PFSK-1 (cell line): ENCODE results near the gene PCBP3.

Source experiments
- FOXP2 ChIP-seq: optimal IDR thresholded peaks from 2 replicates; pipeline ENCODE3; 2011; ENCODE audit warnings: borderline replicate concordance, control low read depth, inconsistent platforms; ENCODE audit not compliant: insufficient read depth; ENCODE audit errors: extremely low read length, extremely low read depth
- POLR2AphosphoS5 ChIP-seq: IDR thresholded peaks from 2 replicates; pipeline ENCODE4 v1.6.1; 2012; ENCODE audit warnings: low read depth, mild to moderate bottlenecking, control low read depth, low read length, moderate library complexity
- SIN3A ChIP-seq: IDR thresholded peaks from 2 replicates; pipeline ENCODE4 v1.6.1; 2012; ENCODE audit warnings: mild to moderate bottlenecking, low read length, moderate library complexity, borderline replicate concordance; ENCODE audit not compliant: insufficient read depth
- TAF1 ChIP-seq: IDR thresholded peaks from 2 replicates; pipeline ENCODE4 v1.6.1; 2012; ENCODE audit warnings: low read length, control low read depth, borderline replicate concordance; ENCODE audit not compliant: insufficient read depth
- TF ChIP-seq, protein P1 (sequence below), 2 experiments: IDR thresholded peaks; 2 replicates each; pipeline versions ENCODE4 v1.6.1 to v1.8.0; 2011 to 2012; ENCODE audit warnings: low read depth in 2 of 2, low read length in 2 of 2, control low read depth in 1 of 2, inconsistent platforms in 1 of 2, mild to moderate bottlenecking in 1 of 2, moderate library complexity in 1 of 2; ENCODE audit not compliant: insufficient read depth in 1 of 2

Gene PCBP3

DNA sequence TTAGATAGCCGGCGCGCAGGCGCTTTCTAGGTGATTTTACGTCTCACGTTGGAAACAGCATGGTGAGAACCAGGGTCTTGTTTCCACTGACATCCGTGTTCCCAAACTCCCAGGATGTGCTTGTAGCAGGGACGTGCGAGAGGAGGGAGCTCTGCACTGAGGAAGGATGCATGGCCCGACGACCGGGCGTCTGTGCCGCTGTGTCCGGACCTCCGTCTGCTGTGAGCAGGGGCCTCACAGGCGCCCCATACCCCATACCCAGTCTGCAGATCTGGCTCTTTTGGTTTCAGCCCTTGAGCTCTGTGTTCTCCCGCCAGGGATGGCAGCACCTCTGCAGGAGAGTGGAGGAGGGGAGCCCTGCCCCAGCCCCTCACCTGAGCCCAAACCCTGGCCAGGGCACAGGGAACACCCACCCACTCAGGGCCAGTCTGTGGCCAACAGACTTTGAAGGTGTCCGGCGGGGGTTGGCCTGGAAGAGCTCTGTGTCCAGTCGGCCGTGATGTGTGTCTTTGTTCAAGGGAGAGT is 270.9 kb downstream of the PCBP3 start:
- TF ChIP-seq SIN3A, result no peak
- TF ChIP-seq TAF1, result no peak
- no peak for TF ChIP-seq FOXP2
- TF ChIP-seq, protein P1, sequence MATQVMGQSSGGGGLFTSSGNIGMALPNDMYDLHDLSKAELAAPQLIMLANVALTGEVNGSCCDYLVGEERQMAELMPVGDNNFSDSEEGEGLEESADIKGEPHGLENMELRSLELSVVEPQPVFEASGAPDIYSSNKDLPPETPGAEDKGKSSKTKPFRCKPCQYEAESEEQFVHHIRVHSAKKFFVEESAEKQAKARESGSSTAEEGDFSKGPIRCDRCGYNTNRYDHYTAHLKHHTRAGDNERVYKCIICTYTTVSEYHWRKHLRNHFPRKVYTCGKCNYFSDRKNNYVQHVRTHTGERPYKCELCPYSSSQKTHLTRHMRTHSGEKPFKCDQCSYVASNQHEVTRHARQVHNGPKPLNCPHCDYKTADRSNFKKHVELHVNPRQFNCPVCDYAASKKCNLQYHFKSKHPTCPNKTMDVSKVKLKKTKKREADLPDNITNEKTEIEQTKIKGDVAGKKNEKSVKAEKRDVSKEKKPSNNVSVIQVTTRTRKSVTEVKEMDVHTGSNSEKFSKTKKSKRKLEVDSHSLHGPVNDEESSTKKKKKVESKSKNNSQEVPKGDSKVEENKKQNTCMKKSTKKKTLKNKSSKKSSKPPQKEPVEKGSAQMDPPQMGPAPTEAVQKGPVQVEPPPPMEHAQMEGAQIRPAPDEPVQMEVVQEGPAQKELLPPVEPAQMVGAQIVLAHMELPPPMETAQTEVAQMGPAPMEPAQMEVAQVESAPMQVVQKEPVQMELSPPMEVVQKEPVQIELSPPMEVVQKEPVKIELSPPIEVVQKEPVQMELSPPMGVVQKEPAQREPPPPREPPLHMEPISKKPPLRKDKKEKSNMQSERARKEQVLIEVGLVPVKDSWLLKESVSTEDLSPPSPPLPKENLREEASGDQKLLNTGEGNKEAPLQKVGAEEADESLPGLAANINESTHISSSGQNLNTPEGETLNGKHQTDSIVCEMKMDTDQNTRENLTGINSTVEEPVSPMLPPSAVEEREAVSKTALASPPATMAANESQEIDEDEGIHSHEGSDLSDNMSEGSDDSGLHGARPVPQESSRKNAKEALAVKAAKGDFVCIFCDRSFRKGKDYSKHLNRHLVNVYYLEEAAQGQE (IDR thresholded peaks at IDR 0.05; ENCODE audit: insufficient read depth in 1 of 2, low read depth in 2 of 2, low read length in 2 of 2), result no peak
- TF ChIP-seq POLR2AphosphoS5, result no peak

DNA sequence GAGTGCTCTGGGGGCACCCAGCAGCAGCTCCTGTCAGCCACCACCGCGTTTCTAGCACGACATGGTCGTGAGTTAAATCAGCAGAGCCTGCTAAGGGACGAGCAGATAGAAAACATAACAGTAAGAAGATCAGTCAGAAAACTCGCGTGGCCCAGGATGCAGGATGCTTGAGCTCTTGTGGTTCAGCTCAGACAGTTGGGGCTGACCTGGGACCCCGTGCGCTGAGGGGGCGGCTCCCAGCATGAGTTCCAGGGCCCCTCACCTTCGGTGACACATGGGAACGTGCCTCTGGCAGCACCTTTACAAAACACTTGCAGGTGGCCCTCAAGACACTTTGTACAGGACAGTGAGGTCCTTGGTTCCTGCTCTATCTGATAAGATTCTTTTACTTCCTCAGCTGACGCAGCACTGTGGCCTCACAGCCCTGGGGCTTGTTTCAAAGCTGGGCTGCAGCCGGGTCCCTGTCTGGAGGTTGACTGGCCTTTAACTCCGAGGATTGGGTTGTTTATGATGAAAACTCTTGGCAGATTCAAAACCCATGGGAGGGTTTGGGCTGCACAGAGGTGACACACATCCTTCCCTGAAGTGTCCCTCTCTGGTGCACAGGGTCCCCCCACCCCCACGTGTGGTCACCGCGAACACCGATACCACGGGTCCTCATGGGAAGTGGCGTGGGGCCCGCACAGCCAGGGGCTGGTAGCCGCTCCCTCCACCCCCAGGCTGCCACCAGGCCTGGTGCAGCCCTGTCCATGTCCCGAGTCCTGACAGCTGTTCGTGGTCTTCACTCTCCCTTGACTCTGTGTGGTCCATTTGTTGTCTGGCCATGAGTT is 272.7 kb downstream of the PCBP3 start:
- TF ChIP-seq POLR2AphosphoS5 (no peak), SIN3A (no peak)

DNA sequence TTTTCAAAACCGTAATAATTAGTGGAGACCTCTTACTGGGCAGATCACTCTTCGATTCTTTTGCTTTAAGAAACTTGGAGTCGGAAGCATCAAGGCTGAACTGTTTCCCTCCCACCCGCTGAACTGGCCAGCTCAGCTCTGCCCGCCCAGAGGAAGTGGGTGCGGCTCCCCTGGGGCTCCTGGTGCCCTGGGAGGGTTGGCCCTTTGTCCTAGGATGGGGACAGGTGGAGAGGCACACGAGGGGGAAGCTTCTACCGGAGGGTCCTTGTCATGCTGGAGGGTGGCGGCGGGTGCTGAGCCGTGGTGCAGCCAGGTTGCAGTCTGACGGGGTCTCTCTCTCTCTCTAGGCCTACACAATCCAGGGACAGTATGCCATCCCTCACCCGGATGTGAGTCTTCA is 273.7 kb downstream of the PCBP3 start:
- no peak for TF ChIP-seq SIN3A
- TF ChIP-seq FOXP2, result no peak
- TF ChIP-seq TAF1, result no peak
- no peak for TF ChIP-seq POLR2AphosphoS5
- TF ChIP-seq, protein P1 (IDR thresholded peaks at IDR 0.05; ENCODE audit: insufficient read depth in 1 of 2, low read depth in 2 of 2, low read length in 2 of 2), result no peak

DNA sequence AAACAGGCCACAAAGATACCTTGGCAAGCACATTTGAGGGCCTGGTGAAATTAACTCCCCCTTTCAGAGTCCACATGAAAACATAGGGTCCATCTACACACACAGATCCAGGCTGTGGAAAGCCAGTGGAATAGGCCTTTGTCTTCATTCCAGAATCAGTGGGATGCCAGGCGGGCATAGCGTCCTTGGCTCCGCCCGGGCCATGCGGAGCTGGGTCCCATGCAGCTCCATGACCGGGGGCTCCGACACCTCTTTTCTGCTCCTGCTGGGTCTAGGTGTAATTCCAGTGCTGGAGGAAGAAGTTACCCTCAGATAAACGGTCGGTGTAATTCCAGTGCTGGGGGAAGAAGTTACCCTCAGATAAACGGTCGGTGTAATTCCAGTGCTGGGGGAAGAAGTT is 274.5 kb downstream of the PCBP3 start:
- no peak for TF ChIP-seq POLR2AphosphoS5
- TF ChIP-seq FOXP2, result no peak
- TF ChIP-seq, protein P1 (IDR thresholded peaks at IDR 0.05; ENCODE audit: insufficient read depth in 1 of 2, low read depth in 2 of 2, low read length in 2 of 2), result no peak
- TF ChIP-seq SIN3A, result no peak
- no peak for TF ChIP-seq TAF1

DNA sequence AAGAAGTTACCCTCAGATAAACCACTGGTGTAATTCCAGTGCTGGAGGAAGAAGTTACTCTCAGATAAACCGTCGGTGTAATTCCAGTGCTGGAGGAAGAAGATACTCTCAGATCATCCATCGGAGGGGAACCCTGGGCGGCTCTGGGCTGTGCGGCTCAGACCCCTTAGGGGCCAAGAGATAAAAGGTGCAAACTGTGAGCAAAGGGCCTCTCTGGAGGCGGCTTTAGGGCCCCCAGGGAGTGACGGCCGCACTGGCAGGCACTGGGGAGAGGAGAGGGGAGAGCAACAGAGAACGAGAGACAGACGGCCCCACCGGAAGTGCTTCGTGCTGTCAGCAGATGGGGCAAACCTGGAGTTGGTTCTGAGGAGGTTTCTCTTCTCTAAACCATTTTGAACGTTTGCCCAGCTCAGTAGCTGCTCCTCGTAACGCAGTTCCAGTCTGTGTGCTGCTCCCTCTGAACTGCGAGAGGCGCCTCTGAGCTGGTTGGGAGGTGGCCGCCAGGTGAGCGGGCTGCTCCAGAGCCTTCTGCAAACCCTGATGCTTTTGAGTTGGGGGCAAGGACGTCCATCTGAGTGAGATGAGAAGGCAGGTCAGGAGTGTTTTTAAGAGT is 275.4 kb downstream of the PCBP3 start:
- no peak for TF ChIP-seq POLR2AphosphoS5
- TF ChIP-seq, protein P1 (IDR thresholded peaks at IDR 0.05; ENCODE audit: insufficient read depth in 1 of 2, low read depth in 2 of 2, low read length in 2 of 2), result no peak
- TF ChIP-seq TAF1, result no peak
- no peak for TF ChIP-seq SIN3A
- no peak for TF ChIP-seq FOXP2
